ENCODE data around the gene CDH11.

- TF ChIP-seq POLR2AphosphoS5 (IDR thresholded peaks at IDR 0.05) (no peak), CTCF (IDR thresholded peaks at IDR 0.05; ENCODE audit: poor library complexity, severe bottlenecking) (no peak), EZH2 (IDR thresholded peaks at IDR 0.05; ENCODE audit: borderline replicate concordance, insufficient read depth, low read length, poor library complexity, severe bottlenecking) (no peak), REST (IDR thresholded peaks at IDR 0.05; ENCODE audit: borderline replicate concordance) (no peak), EP300 (conservative IDR thresholded peaks at IDR 0.05; ENCODE audit: poor library complexity, severe bottlenecking) (no peak), RAD21 (conservative IDR thresholded peaks at IDR 0.05) (no peak), TAF1 (IDR thresholded peaks at IDR 0.05; ENCODE audit: low read depth) (no peak), SMC3 (conservative IDR thresholded peaks at IDR 0.05; ENCODE audit: poor library complexity) (no peak)
Measured at GRCh38 chr16:64977206-64977920, 144.5 kb downstream of the CDH11 start.
